ENCODE results near the gene TLK1. TPM values are rescaled to one million over a fixed set of nuclear protein-coding genes. Genes with fewer than 3 reads are reported as not detected.
A peak's percentile ranks its signal among the peaks of the same experiment; 100 is the strongest.

TLK1 gene
- total and polyA plus RNA-seq, 12 donors: 5.8 to 41.8 (median 31.1) TPM

DNA sequence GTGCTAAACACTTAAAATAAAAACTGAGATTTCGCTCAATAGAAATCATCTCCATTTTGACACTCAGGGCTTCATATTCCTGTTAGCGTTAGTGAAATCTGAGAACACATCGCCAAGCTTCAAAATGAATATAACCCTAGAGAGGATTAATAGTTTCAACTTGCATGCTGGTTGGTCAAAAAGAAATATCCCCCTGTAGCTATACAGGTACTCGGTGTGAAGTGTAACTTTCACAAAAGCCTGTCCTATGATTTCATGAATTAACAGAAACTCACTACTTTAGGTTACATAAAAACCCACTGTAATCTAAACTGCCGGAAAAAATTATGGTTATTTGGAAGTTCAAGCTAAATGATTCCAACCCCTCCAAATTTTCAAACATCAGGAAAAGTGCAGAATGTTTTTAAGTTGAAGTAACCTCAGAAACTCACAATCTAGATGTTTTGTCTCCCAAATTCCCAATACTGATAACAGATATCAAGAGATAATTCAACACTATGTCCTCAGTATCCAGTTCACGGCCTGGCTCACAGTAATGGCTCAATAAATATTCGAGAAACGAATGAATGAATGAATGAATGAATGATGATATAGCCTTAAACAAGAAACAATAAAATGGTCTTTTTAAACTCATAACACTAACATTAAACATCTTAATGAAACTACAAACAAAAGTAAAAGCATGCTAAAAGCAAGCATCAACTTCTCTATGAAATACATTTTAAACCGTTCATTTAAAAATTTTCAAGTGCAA lies 2.5 kb downstream of the TLK1 start:
- peaks cover 0 to 71% (median 27%) of the 10 kb centered on the region in 9 donors for H3K4me1 ChIP-seq
- intact Hi-C loops (cut with DNase I): loop anchor here in 5 of 10 donors (2.0 to 10.0 kb wide), 4 partner anchors 73 to 257 kb away; no protein-coding TSS in a partner anchor

DNA sequence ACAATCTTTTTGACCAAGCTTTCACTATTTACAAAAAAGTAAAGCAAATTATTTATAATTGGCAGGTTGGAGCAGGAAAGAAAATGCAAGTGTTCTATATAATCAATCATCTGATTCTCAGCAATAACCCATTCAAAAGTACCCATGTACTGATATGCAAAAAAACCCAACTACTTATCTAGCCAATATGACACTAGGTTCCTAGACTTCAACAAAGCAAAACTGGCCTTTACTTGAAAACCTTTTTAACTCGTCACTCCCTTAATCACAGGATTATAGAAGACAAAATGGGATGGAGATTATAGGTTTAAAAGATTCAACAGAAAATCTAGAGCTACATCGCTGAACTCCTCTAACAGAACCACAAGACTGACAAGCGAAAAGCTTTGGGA lies 3.6 kb downstream of the TLK1 start:
- no peak for ATAC-seq
- no peaks in the 10 kb centered on the region for H3K9me3 ChIP-seq
- DNase-seq: no peak
- H3K4me3 ChIP-seq: no peak overlapping the region
- no peaks in the 10 kb centered on the region for H3K27me3 ChIP-seq
- WGBS, 2 donors: 96 to 98% methylated on average over 3 of the region's 3 CpGs
- TF ChIP-seq, protein P1, sequence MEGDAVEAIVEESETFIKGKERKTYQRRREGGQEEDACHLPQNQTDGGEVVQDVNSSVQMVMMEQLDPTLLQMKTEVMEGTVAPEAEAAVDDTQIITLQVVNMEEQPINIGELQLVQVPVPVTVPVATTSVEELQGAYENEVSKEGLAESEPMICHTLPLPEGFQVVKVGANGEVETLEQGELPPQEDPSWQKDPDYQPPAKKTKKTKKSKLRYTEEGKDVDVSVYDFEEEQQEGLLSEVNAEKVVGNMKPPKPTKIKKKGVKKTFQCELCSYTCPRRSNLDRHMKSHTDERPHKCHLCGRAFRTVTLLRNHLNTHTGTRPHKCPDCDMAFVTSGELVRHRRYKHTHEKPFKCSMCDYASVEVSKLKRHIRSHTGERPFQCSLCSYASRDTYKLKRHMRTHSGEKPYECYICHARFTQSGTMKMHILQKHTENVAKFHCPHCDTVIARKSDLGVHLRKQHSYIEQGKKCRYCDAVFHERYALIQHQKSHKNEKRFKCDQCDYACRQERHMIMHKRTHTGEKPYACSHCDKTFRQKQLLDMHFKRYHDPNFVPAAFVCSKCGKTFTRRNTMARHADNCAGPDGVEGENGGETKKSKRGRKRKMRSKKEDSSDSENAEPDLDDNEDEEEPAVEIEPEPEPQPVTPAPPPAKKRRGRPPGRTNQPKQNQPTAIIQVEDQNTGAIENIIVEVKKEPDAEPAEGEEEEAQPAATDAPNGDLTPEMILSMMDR (IDR thresholded peaks at IDR 0.05): no peak
- no peaks in the 10 kb centered on the region for H3K36me3 ChIP-seq
- no peak overlapping the region for H3K27ac ChIP-seq
- H3K4me1 ChIP-seq: peaks cover 0 to 60% (median 28%) of the 10 kb centered on the region in 9 donors
- intact Hi-C loops (cut with DNase I): loop anchor here in 4 of 10 donors (5.0 to 10.0 kb wide), 3 partner anchors 72 to 258 kb away; no protein-coding TSS in a partner anchor

More for the DNA sequence above, 2.5 kb downstream of the TLK1 start:
- TF ChIP-seq, protein P1 (IDR thresholded peaks at IDR 0.05): no peak
- peak overlapping the region in 1 of 10 donors; percentile 96 for H3K27ac ChIP-seq
- ATAC-seq (no peak), DNase-seq (no peak)
- no peaks in the 10 kb centered on the region for H3K36me3 ChIP-seq
- peak overlapping the region in 4 of 10 donors; percentile 73 to 85 (median 84) for H3K4me3 ChIP-seq
- H3K27me3 ChIP-seq: no peaks in the 10 kb centered on the region
- 76 to 79% methylated on average over 9 of the region's 9 CpGs for WGBS, 2 donors
- H3K9me3 ChIP-seq: no peaks in the 10 kb centered on the region

DNA sequence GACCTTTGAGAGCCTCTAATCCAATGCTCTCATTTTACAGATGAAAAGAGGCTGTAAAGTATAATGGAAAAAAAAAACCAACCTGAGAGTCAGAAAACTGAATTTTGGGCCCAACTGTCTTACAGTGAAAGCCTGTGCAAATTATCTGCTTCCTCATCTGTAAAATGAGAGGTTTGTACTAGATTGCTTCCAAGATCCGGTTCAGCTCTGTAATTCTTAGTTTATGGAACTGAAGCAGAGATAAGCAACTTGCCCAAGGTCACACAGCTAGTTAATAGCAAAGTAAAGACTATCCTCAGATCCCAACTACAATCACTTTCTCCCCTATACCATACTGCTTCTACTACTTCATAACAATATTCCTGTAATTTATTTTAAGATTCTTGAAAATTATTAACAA lies 6.3 kb downstream of the TLK1 start:
- no peaks in the 10 kb centered on the region for H3K36me3 ChIP-seq
- WGBS, 2 donors: 20% methylated on average over 1 of the region's 1 CpG

DNA sequence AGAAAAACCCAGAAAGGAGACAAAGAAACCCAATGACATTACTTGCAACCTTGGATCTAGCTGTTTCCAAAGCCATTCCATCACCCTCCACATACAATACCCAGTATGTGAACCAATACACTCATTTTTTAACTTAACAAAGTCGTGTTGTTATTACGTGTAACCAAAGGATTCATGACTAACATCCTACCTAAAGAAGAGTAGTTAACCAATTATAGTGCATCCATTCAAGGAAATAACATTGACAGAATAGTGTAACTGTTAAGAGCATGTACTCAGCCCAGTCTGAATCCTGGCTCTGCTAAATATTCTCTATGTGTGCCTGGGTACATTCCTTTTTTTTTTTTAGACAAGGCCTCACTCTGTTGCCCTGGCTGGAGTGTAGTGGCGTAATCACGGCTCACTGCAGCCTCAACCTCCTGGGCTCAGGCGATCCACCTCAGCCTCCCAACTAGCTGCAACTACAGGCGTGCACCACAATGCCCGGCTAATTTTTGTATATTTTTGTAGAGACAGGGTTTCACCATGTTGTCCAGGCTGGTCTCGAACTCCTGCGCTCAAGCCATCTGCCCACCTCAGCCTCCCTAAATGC lies 9.9 kb downstream of the TLK1 start:
- H3K27me3 ChIP-seq: no peaks in the 10 kb centered on the region
- TF ChIP-seq, protein P1 (IDR thresholded peaks at IDR 0.05): no peak
- intact Hi-C loops (cut with DNase I): loop anchor here in 2 of 10 donors (10.0 kb wide), 2 partner anchors 66 to 264 kb away; no protein-coding TSS in a partner anchor
- H3K9me3 ChIP-seq: no peaks in the 10 kb centered on the region
- DNase-seq: no peak
- no peaks in the 10 kb centered on the region for H3K36me3 ChIP-seq
- 96 to 98% methylated on average over 9 of the region's 9 CpGs for WGBS, 2 donors
- ATAC-seq: peak in 1 of 8 donors; percentile 44
- no peak overlapping the region for H3K27ac ChIP-seq
- H3K4me3 ChIP-seq: no peak overlapping the region
- H3K4me1 ChIP-seq: peaks cover 0 to 45% (median 23%) of the 10 kb centered on the region in 9 donors

More for the DNA sequence above, 6.3 kb downstream of the TLK1 start:
- H3K27ac ChIP-seq: no peak overlapping the region
- H3K4me3 ChIP-seq: no peak overlapping the region
- intact Hi-C loops (cut with DNase I): loop anchor here in 2 of 10 donors (10.0 kb wide), 2 partner anchors 70 to 260 kb away; no protein-coding TSS in a partner anchor
- no peaks in the 10 kb centered on the region for H3K27me3 ChIP-seq
- no peaks in the 10 kb centered on the region for H3K9me3 ChIP-seq
- peaks cover 0 to 52% (median 22%) of the 10 kb centered on the region in 9 donors for H3K4me1 ChIP-seq
- ATAC-seq (no peak), DNase-seq (no peak)
- TF ChIP-seq, protein P1 (IDR thresholded peaks at IDR 0.05): no peak

Measured in heart right ventricle (tissue), 16 donors.